8988T (cell line): ENCODE data around the gene DTX2.
"Not testable (repeated sequence)": the region's sequence is repeated elsewhere in the genome, so short reads cannot be mapped to it uniquely, and the experiment has no call there.

Source experiments
- DNase-seq: peaks from one replicate; pipeline ENCODE4 v3.0.0; 2011

Gene DTX2

GRCh38 chr7:76513817-76514799 is 52.6 kb downstream of the DTX2 start:
- no peak for DNase-seq

GRCh38 chr7:76514926-76515771 is 53.6 kb downstream of the DTX2 start:
- DNase-seq = no peak

- no peak for DNase-seq
These were observed 54.5 kb downstream of the DTX2 start for GRCh38 chr7:76515999-76516443.

GRCh38 chr7:76516932-76517331 is 55.4 kb downstream of the DTX2 start:
- DNase-seq = not testable (repeated sequence)

- not testable (repeated sequence) for DNase-seq
These were observed 64.7 kb downstream of the DTX2 start for GRCh38 chr7:76526183-76526582.

- DNase-seq = not testable (repeated sequence)
These were observed 70.1 kb downstream of the DTX2 start for GRCh38 chr7:76531643-76532042.

- DNase-seq = not testable (repeated sequence)
These were observed 81.7 kb downstream of the DTX2 start, which contains the start of gene SPDYE16 for GRCh38 chr7:76543197-76543596. Gene SPDYE16, minus strand, starts transcription at chr7:76543297. Its CDS starts 1,838 bp downstream, at chr7:76541459.

GRCh38 chr7:76549025-76549854 is 87.7 kb downstream of the DTX2 start:
- DNase-seq = peak; percentile 19

- DNase-seq = not testable (repeated sequence)
These were observed 88.3 kb downstream of the DTX2 start for GRCh38 chr7:76549855-76550248.

GRCh38 chr7:76551992-76552391 is 90.5 kb downstream of the DTX2 start:
- DNase-seq = not testable (repeated sequence)
